H1 (cell line): Measurements from ENCODE around the gene CPXM1. TPM values are rescaled to one million over a fixed set of nuclear protein-coding genes. Genes with fewer than 3 reads are reported as not detected.

Source experiments
- CEBPB ChIP-seq: IDR thresholded peaks from 2 replicates; pipeline ENCODE4 v1.6.1; 2012; ENCODE audit warnings: low read depth, low read length
- CTCF ChIP-seq, 3 experiments: IDR thresholded peaks; 1 replicate in 2 of 3; 2 replicates in 1 of 3; pipeline versions ENCODE4 v1.5.1 to v1.6.1; 2011; ENCODE audit warnings: low read length in 3 of 3, mild to moderate bottlenecking in 3 of 3, inconsistent platforms in 2 of 3, low read depth in 1 of 3, moderate library complexity in 1 of 3; ENCODE audit not compliant: insufficient read depth in 1 of 3; ENCODE audit errors: control extremely low read depth in 1 of 3
- EZH2 ChIP-seq: fragments of 200-600 bp; sonication (generic); IDR thresholded peaks from 2 replicates; pipeline ENCODE4 v1.7.1; 2012; ENCODE audit warnings: low read depth, mild to moderate bottlenecking, moderate library complexity, low read length, inconsistent platforms; ENCODE audit not compliant: severe bottlenecking
- GABPA ChIP-seq: IDR thresholded peaks from 2 replicates; pipeline ENCODE4 v1.6.1; 2011; ENCODE audit warnings: mild to moderate bottlenecking, low read length, moderate library complexity, borderline replicate concordance; ENCODE audit not compliant: insufficient read depth
- PHF8 ChIP-seq: fragments of 200-600 bp; sonication (generic); conservative IDR thresholded peaks from 2 replicates; pipeline ENCODE4 v1.7.1; 2012; ENCODE audit warnings: low read depth, mild to moderate bottlenecking, inconsistent platforms, low read length, moderate library complexity
- RAD21 ChIP-seq, 2 experiments: IDR thresholded peaks in 1 of 2; conservative IDR thresholded peaks in 1 of 2; 2 replicates each; pipeline ENCODE4 v1.6.1; 2011; ENCODE audit warnings: low read depth in 2 of 2, low read length in 2 of 2, improper control_type of control experiment in 1 of 2, inconsistent platforms in 1 of 2, mild to moderate bottlenecking in 1 of 2, moderate library complexity in 1 of 2
- polyA plus RNA-seq, 7 experiments: library from polyadenylated mRNA; depleted of rRNA in 3 of 7; stranded (reverse) in 5 of 7; unstranded in 2 of 7; fragments of >200 nt in 5 of 7; fragments of 200-250 nt in 2 of 7; gene quantifications; 1 replicate in 5 of 7; 2 replicates in 1 of 7; 4 replicates in 1 of 7; pipeline versions ENCODE4 v1.2.1 to v1.2.3, GENCODE V29; 2011 to 2013; ENCODE audit warnings: missing spikeins in 2 of 7, mixed read lengths in 2 of 7
- total RNA-seq: library from RNA; stranded (reverse); fragmentation: NEBNext Ultra II Directional; extraction: Animal tissue kit (Norgen Biotek cat#: 25700); gene quantifications from 2 replicates; pipeline ENCODE4 v1.2.1, GENCODE V29; 2021

Gene CPXM1
- total and polyA plus RNA-seq, 2 of the 8 experiments (the other 6 are each of a cell fraction or from before 2014, with no cell fraction given) = 31.3 to 81.9 TPM

DNA sequence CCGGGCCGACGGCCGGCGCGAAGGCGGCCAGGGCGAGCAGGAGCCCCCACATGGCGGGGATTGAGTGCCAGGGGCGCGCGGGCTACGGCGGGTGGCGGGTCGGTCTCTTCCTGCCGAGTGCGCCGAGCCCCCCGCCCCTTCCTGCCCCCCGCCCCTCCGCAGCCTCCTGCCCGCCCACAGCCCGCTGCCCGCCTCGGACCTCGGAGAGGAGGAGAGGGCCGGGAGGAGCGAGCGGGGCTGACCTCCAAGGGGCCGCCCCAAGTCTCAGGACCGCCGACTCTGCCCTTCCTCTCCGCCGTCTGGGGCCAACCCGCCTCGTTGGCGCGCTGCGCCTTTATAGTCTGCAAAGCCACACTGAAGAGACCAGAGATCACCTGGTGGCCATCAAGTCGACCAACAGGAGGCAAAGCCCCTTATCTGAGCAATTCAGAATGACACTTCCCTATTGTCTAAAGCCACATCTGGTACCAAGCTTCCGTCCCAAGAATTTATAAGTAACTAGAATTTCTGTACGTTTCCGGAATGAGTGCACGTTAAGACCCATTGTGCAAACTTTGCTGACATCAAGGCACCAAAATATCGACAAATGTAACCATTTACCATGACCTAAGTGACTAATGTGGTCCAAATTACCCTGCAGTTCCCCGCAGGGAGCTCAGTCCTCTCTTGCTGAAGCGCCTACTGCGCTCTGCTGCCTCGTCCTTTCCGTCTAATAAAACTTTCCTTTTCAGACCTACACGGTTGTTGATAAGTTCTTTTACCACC, at the start of gene CPXM1 (continued):
- 0 out of 2 replicates have a peak, but pooled peaks have one; percentile 3 for TF ChIP-seq PHF8
- peak; percentile 30 for TF ChIP-seq EZH2
- peak in 1 of 3 experiments; percentile 20; a peak in 1 of 4 replicates for TF ChIP-seq CTCF (IDR thresholded peaks at IDR 0.05; ENCODE audit: control extremely low read depth in 1 of 3, insufficient read depth in 1 of 3, low read depth in 1 of 3, low read length in 3 of 3)
- no peak for TF ChIP-seq CEBPB
- TF ChIP-seq GABPA = peak; percentile 50; the same call in 1 of the 2 replicates
- TF ChIP-seq RAD21 (IDR thresholded peaks at IDR 0.05 in 1 of 2, conservative IDR thresholded peaks at IDR 0.05 in 1 of 2; ENCODE audit: low read depth in 2 of 2, low read length in 2 of 2) = peak in 1 of 2 experiments; percentile 28; a peak in 1 of 4 replicates
